MM.1S (cell line): ENCODE data around the gene KLF15.

Source experiments
- DNase-seq: peaks from one replicate; pipeline ENCODE4 v3.0.0-alpha.2; 2015
- H2AFZ ChIP-seq: fragments of 300-600 bp; sonication (generic); 2 replicates; pipeline ENCODE4 v1.6.0; 2016; ENCODE audit warnings: antibody characterized with exemption, low read length
- H3F3A ChIP-seq: fragments of 300-600 bp; sonication (generic); 2 replicates; pipeline ENCODE4 v1.6.1; 2016; ENCODE audit warnings: mild to moderate bottlenecking, antibody characterized with exemption, low read length, moderate library complexity, mixed read lengths; ENCODE audit not compliant: insufficient read depth
- H3K27ac ChIP-seq: fragments of 300-600 bp; sonication (generic); 2 replicates; pipeline ENCODE4 v1.5.1; 2016; ENCODE audit warnings: mild to moderate bottlenecking, low read length
- H3K27me3 ChIP-seq: fragments of 300-600 bp; sonication (generic); replicated peaks from 2 replicates; pipeline ENCODE4 v1.6.0; 2016; ENCODE audit warnings: low read length; ENCODE audit not compliant: insufficient read depth
- H3K36me3 ChIP-seq: fragments of 300-600 bp; sonication (generic); replicated peaks from 2 replicates; pipeline ENCODE4 v1.6.1; 2016; ENCODE audit warnings: mild to moderate bottlenecking, low read length, mixed read lengths; ENCODE audit not compliant: insufficient read depth
- H3K4me1 ChIP-seq: fragments of 300-600 bp; sonication (generic); 2 replicates; pipeline ENCODE4 v1.6.1; 2016; ENCODE audit warnings: low read length, mixed read lengths
- H3K4me2 ChIP-seq: fragments of 300-600 bp; sonication (generic); 2 replicates; pipeline ENCODE4 v1.6.0; 2016; ENCODE audit warnings: low read depth, low read length
- H3K4me3 ChIP-seq: fragments of 300-600 bp; sonication (generic); 2 replicates; pipeline ENCODE4 v1.5.1; 2016; ENCODE audit warnings: low read length, mixed read lengths
- H3K79me2 ChIP-seq: fragments of 300-600 bp; sonication (generic); 2 replicates; pipeline ENCODE4 v1.6.1; 2016; ENCODE audit warnings: mixed run types, low read length, mixed read lengths
- H3K9ac ChIP-seq: fragments of 300-600 bp; sonication (generic); 2 replicates; pipeline ENCODE4 v1.6.1; 2016; ENCODE audit warnings: low read length, mixed read lengths
- H3K9me2 ChIP-seq: fragments of 300-600 bp; sonication (generic); replicated peaks from 2 replicates; pipeline ENCODE4 v1.6.1; 2016; ENCODE audit warnings: mild to moderate bottlenecking, low read length, mixed read lengths; ENCODE audit not compliant: insufficient read depth
- H3K9me3 ChIP-seq: fragments of 300-600 bp; sonication (generic); replicated peaks from 2 replicates; pipeline ENCODE4 v1.6.1; 2016; ENCODE audit warnings: mild to moderate bottlenecking, low read length, mixed read lengths; ENCODE audit not compliant: insufficient read depth
- H4K20me1 ChIP-seq: fragments of 300-600 bp; sonication (generic); 2 replicates; pipeline ENCODE4 v1.6.1; 2016; ENCODE audit warnings: mild to moderate bottlenecking, low read length, moderate library complexity, mixed read lengths; ENCODE audit not compliant: insufficient read depth
- CTCF ChIP-seq: fragments of 300-600 bp; sonication (generic); IDR thresholded peaks from 2 replicates; pipeline ENCODE4 v1.5.1; 2016; ENCODE audit warnings: antibody characterized with exemption, low read length, mixed read lengths
- EZH2 ChIP-seq: fragments of 300-600 bp; sonication (generic); optimal IDR thresholded peaks from 2 replicates; pipeline ENCODE3; 2017; ENCODE audit warnings: low read depth, mild to moderate bottlenecking, antibody characterized with exemption, low read length, mixed read lengths
- EZH2phosphoT487 ChIP-seq: fragments of 300-600 bp; sonication (generic); IDR thresholded peaks from 2 replicates; pipeline ENCODE4 v1.6.1; 2018; ENCODE audit warnings: antibody characterized with exemption, low read length

The KLF15 gene

GRCh38 chr3:126396536-126396935 is 39.3 kb upstream of the KLF15 start:
- peaks cover 21% of the 10 kb centered on the region for H3F3A ChIP-seq
- no peak overlapping the region for H3K27ac ChIP-seq
- no peak overlapping the region for H2AFZ ChIP-seq
- no peak overlapping the region for H3K9ac ChIP-seq
- no peak for TF ChIP-seq CTCF
- no peak for TF ChIP-seq EZH2phosphoT487
- TF ChIP-seq EZH2 = no peak
- H3K4me3 ChIP-seq = no peak overlapping the region
- H3K9me2 ChIP-seq = no peaks in the 10 kb centered on the region
- H3K36me3 ChIP-seq = no peaks in the 10 kb centered on the region
- H3K79me2 ChIP-seq = no peaks in the 10 kb centered on the region
- no peaks in the 10 kb centered on the region for H3K9me3 ChIP-seq
- H3K27me3 ChIP-seq = no peaks in the 10 kb centered on the region
- H4K20me1 ChIP-seq = no peaks in the 10 kb centered on the region
- peaks cover 39% of the 10 kb centered on the region for H3K4me1 ChIP-seq
- H3K4me2 ChIP-seq = no peak overlapping the region
- no peak for DNase-seq

- Histone ChIP-seq H3K9me2 (no peaks in the 10 kb centered on the region), H3K4me1 (peaks cover 45% of the 10 kb centered on the region), H3K27ac (no peak overlapping the region), H3K9ac (no peak overlapping the region), H3K4me3 (no peak overlapping the region), H3K27me3 (no peaks in the 10 kb centered on the region), H3K79me2 (no peaks in the 10 kb centered on the region), H3K36me3 (no peaks in the 10 kb centered on the region), H4K20me1 (no peaks in the 10 kb centered on the region), H3F3A (peaks cover 21% of the 10 kb centered on the region), H3K4me2 (no peak overlapping the region), H3K9me3 (no peaks in the 10 kb centered on the region), H2AFZ (no peak overlapping the region)
- no peak for DNase-seq
- TF ChIP-seq EZH2 = no peak
- no peak for TF ChIP-seq EZH2phosphoT487
- no peak for TF ChIP-seq CTCF
These were observed 38.8 kb upstream of the KLF15 start for GRCh38 chr3:126395846-126396513.

DNA sequence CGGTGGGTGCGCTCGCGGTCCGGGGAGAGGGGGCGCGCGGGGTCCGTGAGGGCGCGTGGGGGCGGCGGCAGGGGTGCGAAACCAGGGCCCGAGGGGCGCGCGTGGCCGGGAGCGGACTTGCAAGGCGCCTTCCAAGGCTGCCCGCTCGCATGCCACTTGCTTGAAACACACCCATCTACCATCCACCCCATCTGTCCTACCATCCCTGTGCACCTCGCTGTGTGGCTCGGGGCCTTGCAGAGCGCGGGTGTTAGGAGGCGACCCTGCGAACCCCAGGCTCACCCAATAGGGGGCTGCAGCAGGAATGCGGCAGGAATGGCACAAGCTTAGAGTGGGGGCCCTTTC is 37.7 kb upstream of the KLF15 start:
- DNase-seq = no peak
- Histone ChIP-seq H3K9me2 (no peaks in the 10 kb centered on the region), H3K9ac (no peak overlapping the region), H3K27ac (no peak overlapping the region), H3K27me3 (no peaks in the 10 kb centered on the region), H3K79me2 (no peaks in the 10 kb centered on the region), H4K20me1 (no peaks in the 10 kb centered on the region), H3K4me2 (no peak overlapping the region), H3F3A (peaks cover 24% of the 10 kb centered on the region), H3K4me1 (peaks cover 49% of the 10 kb centered on the region), H3K36me3 (no peaks in the 10 kb centered on the region), H3K4me3 (no peak overlapping the region), H3K9me3 (no peaks in the 10 kb centered on the region), H2AFZ (no peak overlapping the region)
- TF ChIP-seq CTCF (no peak), EZH2phosphoT487 (no peak), EZH2 (no peak)
